GM12865 (cell line): Measurements from ENCODE around the gene CSRP3.

Experiments used
- DNase-seq: peaks from one replicate; pipeline ENCODE4 v3.0.0; 2010; ENCODE audit warnings: low read depth
- H3K4me3 ChIP-seq: 2 replicates; pipeline ENCODE4 v1.5.1; 2011; ENCODE audit warnings: mild to moderate bottlenecking, low read depth, low read length, control low read depth
- TF ChIP-seq, protein P1 (sequence below): IDR thresholded peaks from 2 replicates; pipeline ENCODE4 v1.5.1; 2011; ENCODE audit warnings: low read length, control low read depth, low read depth, inconsistent platforms; ENCODE audit not compliant: insufficient read depth; ENCODE audit errors: missing control alignments

The CSRP3 gene

DNA sequence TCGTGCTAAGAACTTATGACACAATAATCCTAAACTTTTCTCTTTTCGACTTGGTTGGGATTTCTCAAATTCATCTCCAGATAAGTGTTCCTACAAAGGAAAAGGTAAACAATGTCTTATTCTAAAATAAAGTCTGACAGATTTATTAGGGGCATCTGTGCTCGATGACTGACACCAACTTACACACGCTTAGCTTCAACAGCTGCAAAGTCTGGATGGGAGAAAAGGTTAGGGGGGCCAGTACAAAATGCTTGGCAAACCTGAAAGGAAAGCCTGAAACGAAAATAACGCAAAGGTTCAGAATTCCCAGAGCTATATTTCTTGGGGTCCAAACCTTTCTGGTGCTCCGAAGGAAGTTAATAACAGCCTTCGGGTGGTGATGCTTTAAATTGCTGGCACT lies 35.6 kb upstream of the CSRP3 start:
- H3K4me3 ChIP-seq, result no peak overlapping the region
- TF ChIP-seq, protein P1, sequence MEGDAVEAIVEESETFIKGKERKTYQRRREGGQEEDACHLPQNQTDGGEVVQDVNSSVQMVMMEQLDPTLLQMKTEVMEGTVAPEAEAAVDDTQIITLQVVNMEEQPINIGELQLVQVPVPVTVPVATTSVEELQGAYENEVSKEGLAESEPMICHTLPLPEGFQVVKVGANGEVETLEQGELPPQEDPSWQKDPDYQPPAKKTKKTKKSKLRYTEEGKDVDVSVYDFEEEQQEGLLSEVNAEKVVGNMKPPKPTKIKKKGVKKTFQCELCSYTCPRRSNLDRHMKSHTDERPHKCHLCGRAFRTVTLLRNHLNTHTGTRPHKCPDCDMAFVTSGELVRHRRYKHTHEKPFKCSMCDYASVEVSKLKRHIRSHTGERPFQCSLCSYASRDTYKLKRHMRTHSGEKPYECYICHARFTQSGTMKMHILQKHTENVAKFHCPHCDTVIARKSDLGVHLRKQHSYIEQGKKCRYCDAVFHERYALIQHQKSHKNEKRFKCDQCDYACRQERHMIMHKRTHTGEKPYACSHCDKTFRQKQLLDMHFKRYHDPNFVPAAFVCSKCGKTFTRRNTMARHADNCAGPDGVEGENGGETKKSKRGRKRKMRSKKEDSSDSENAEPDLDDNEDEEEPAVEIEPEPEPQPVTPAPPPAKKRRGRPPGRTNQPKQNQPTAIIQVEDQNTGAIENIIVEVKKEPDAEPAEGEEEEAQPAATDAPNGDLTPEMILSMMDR, result no peak
- no peak for DNase-seq

DNA sequence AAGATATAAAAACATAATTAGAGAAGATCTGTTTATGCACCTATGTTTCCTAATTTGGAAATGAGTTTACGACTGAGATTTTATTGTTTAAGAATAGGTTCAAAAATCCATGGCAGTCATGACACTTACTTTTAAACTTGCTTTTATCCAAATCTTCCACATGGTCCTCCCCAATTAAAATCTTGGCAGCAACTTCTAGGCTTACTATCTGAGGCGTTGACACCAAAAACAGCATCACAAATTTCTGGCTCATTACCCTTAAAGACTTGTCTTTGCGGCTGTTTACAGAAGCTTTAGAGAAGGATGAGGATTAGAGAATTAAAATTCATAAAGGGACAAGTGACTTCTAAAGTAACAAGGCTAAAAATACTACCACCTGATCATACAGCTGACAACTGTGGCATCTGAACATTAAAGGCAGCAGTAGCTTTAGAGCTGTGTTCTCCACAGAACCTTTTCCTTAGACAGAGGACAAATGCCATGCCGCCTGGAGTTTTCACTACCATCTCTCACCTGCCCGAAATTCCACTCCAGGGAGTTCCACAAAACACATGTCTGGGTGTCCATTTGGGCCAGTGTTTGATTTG lies 32.5 kb upstream of the CSRP3 start:
- no peak for DNase-seq
- no peak overlapping the region for H3K4me3 ChIP-seq
- TF ChIP-seq, protein P1, result no peak

- no peak for DNase-seq
- H3K4me3 ChIP-seq, result no peak overlapping the region
- TF ChIP-seq, protein P1, result no peak
Measured at GRCh38 chr11:19232910-19233503, 31.2 kb upstream of the CSRP3 start.

GRCh38 chr11:19229671-19230070 lies 27.9 kb upstream of the CSRP3 start:
- TF ChIP-seq, protein P1, result no peak
- no peak overlapping the region for H3K4me3 ChIP-seq
- DNase-seq, result no peak

- no peak for DNase-seq
- TF ChIP-seq, protein P1, result no peak
Measured at GRCh38 chr11:19228968-19229367, 27.2 kb upstream of the CSRP3 start.

DNA sequence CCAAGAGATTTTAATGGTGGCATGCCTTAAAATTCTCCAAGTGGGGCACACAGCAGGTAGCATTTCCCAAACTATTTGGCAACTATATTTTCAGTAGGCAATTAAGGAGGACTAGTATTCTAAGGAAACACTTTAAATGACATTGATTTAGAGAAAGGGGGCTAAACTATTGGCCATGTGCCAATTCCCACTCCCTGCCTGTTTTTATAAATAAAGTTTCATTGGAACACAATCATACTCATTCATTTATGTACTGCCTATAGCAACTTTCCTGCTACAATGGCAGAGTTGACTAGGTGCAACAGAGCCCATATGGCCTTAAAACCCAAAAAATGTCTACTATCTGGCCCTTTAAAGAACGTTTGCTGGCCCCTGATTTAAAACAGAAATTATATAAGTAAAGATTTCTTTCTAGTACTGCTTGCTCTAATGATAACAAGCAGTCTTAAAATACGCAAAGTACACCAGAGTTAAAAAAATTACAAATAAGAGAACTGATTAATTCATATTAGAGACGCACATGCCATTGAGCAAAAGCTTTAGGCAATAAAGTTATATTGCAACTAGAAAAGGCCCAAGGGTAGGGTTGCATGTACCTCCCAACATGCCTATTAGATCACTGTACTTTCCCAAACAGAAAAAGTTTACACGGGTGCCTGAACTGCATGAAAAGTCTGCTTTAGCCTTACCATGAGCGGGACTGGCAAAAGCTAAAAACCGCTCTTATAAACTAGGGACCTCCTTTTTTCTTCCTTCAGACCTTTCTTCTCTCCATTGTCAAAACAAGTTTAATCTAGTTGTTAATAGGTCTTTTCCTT lies 24.8 kb upstream of the CSRP3 start:
- TF ChIP-seq, protein P1, result no peak
- no peak overlapping the region for H3K4me3 ChIP-seq

More at GRCh38 chr11:19228968-19229367, 27.2 kb upstream of the CSRP3 start:
- no peak overlapping the region for H3K4me3 ChIP-seq

DNA sequence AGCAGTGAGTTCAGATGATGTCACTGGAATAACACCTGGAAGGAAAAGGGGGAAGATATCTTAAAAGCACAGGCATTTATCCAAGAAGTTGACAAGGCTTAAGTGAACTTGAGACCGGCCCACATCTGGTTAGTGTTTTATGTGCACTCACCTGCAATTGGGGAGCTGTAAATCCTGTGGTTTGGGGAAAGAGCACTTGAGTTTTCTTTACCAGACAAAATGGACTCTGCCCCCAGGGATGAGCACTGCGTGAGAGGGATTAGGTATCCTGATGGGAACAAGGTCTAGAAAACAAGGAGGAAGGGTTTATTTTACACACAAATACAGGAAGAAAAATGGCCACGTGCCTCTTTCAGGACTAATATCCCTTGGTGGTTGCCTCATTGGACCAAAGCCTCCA lies 23.8 kb upstream of the CSRP3 start:
- DNase-seq, result no peak
- TF ChIP-seq, protein P1, result no peak
- no peak overlapping the region for H3K4me3 ChIP-seq

More for the DNA sequence above, 24.8 kb upstream of the CSRP3 start:
- DNase-seq, result no peak
